ENCODE results near the gene FUT8. TPM values are rescaled to one million over a fixed set of nuclear protein-coding genes. Genes with fewer than 3 reads are reported as not detected.

The FUT8 gene
- total RNA-seq, 1 donor from 2014 or later, result 18.1 TPM

- Mint-ChIP-seq H3K36me3 (ENCODE audit: low read depth) (no peaks in the 10 kb centered on the region), H3K27ac (ENCODE audit: unreplicated experiment) (no peak overlapping the region), H3K9me3 (ENCODE audit: low read depth) (no peaks in the 10 kb centered on the region), H3K4me3 (ENCODE audit: unreplicated experiment) (no peak overlapping the region), H3K27me3 (ENCODE audit: low read depth) (peaks cover 2% of the 10 kb centered on the region), H3K4me1 (ENCODE audit: low read depth) (peaks cover 6% of the 10 kb centered on the region)
- DNase-seq (ENCODE audit: low spot score), result no peak
- TF ChIP-seq, protein P1, sequence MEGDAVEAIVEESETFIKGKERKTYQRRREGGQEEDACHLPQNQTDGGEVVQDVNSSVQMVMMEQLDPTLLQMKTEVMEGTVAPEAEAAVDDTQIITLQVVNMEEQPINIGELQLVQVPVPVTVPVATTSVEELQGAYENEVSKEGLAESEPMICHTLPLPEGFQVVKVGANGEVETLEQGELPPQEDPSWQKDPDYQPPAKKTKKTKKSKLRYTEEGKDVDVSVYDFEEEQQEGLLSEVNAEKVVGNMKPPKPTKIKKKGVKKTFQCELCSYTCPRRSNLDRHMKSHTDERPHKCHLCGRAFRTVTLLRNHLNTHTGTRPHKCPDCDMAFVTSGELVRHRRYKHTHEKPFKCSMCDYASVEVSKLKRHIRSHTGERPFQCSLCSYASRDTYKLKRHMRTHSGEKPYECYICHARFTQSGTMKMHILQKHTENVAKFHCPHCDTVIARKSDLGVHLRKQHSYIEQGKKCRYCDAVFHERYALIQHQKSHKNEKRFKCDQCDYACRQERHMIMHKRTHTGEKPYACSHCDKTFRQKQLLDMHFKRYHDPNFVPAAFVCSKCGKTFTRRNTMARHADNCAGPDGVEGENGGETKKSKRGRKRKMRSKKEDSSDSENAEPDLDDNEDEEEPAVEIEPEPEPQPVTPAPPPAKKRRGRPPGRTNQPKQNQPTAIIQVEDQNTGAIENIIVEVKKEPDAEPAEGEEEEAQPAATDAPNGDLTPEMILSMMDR (IDR thresholded peaks at IDR 0.05), result no peak
Observed at GRCh38 chr14:65594153-65594881, 181.8 kb downstream of the FUT8 start.

DNA sequence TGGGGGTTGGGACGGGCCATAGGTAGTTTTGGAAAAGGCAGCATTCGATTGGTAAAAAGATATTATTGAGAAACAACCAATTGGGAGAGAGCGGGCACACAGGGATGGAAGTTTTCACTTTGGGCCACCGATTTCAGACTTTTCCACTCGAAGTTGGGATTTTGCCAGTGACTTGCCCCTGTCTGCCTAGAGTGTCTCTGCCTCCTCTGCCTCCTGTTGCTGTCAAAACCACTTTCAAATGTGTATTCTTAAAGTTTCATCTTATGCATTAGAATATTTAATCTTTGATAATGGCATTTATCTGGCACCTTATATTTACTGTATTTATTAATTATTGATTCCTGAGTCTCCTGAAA lies 182.3 kb downstream of the FUT8 start:
- H3K4me1 Mint-ChIP-seq (ENCODE audit: low read depth), result peaks cover 10% of the 10 kb centered on the region
- H3K9me3 Mint-ChIP-seq (ENCODE audit: low read depth), result no peaks in the 10 kb centered on the region
- H3K27me3 Mint-ChIP-seq (ENCODE audit: low read depth), result peaks cover 2% of the 10 kb centered on the region
- no peak overlapping the region for H3K27ac Mint-ChIP-seq (ENCODE audit: unreplicated experiment)
- no peaks in the 10 kb centered on the region for H3K36me3 Mint-ChIP-seq (ENCODE audit: low read depth)
- TF ChIP-seq, protein P1 (IDR thresholded peaks at IDR 0.05), result no peak
- no peak for DNase-seq (ENCODE audit: low spot score)
- no peak overlapping the region for H3K4me3 Mint-ChIP-seq (ENCODE audit: unreplicated experiment)

DNA sequence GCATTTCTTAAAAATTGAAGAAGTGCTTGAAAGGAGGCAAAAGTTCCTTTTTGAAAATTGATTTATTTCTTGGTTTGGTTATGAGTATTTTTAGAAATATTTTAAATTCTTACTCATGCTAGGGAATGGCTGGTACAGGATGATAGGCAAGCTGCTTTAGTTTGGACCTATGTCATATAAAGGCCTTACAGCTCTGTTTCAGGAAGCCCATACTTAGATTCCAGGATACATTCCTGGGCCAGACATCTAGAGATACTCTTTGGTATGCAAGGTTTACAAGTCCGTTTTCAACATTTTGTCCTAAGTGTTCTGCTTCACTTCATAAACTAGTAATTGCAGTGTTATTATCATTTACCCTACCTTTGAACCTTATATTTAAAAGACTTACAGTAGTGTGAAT lies 186.8 kb downstream of the FUT8 start:
- TF ChIP-seq, protein P1 (IDR thresholded peaks at IDR 0.05), result no peak
- Mint-ChIP-seq H3K4me3 (ENCODE audit: unreplicated experiment) (no peak overlapping the region), H3K27me3 (ENCODE audit: low read depth) (peaks cover under 1% of the 10 kb centered on the region)

DNA sequence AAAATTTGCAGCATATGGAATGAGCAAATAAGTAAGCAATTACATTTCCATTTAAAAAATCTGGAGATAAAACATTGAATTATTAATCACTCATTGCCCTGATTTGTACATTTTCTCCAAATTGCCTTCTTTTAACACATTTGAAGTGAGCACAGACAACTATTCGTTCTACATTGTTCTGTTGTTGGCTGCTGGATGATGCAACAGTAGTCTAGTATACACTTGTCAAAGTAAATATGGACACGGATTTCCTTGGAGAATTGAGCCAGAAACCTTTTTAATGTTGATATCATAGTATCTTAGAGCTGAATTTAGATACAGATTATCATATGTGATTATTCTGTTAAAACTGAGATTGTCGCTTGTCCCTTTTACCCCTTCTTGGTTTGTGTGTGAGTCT lies 188.2 kb downstream of the FUT8 start:
- Mint-ChIP-seq H3K27me3 (ENCODE audit: low read depth) (no peaks in the 10 kb centered on the region), H3K9me3 (ENCODE audit: low read depth) (no peaks in the 10 kb centered on the region), H3K27ac (ENCODE audit: unreplicated experiment) (no peak overlapping the region), H3K36me3 (ENCODE audit: low read depth) (no peaks in the 10 kb centered on the region), H3K4me1 (ENCODE audit: low read depth) (peaks cover 10% of the 10 kb centered on the region), H3K4me3 (ENCODE audit: unreplicated experiment) (no peak overlapping the region)
- DNase-seq (ENCODE audit: low spot score), result no peak
- TF ChIP-seq, protein P1 (IDR thresholded peaks at IDR 0.05), result no peak

More for the DNA sequence above, 186.8 kb downstream of the FUT8 start:
- Mint-ChIP-seq H3K4me1 (ENCODE audit: low read depth) (peaks cover 10% of the 10 kb centered on the region), H3K36me3 (ENCODE audit: low read depth) (no peaks in the 10 kb centered on the region), H3K9me3 (ENCODE audit: low read depth) (no peaks in the 10 kb centered on the region), H3K27ac (ENCODE audit: unreplicated experiment) (no peak overlapping the region)
- DNase-seq (ENCODE audit: low spot score), result no peak

- DNase-seq (ENCODE audit: low spot score), result no peak
- TF ChIP-seq, protein P1 (IDR thresholded peaks at IDR 0.05), result no peak
- Mint-ChIP-seq H3K36me3 (ENCODE audit: low read depth) (no peaks in the 10 kb centered on the region), H3K4me3 (ENCODE audit: unreplicated experiment) (no peak overlapping the region), H3K27ac (ENCODE audit: unreplicated experiment) (no peak overlapping the region), H3K4me1 (ENCODE audit: low read depth) (peaks cover 2% of the 10 kb centered on the region), H3K9me3 (ENCODE audit: low read depth) (no peaks in the 10 kb centered on the region), H3K27me3 (ENCODE audit: low read depth) (no peaks in the 10 kb centered on the region)
Observed at GRCh38 chr14:65604535-65604934, 192.0 kb downstream of the FUT8 start.

Measured in chondrocyte (in vitro differentiated cells).